GM12878 (cell line): ENCODE data around the gene ELOVL4. TPM values are rescaled to one million over a fixed set of nuclear protein-coding genes. Genes with fewer than 3 reads are reported as not detected.

ENCODE experiments used
- ATAC-seq: fragments of 200-7000 bp; cut with Tn5 transposase; 3 replicates; pipeline ENCODE4 v1.9.1; 2020; ENCODE audit warnings: mild to moderate bottlenecking, moderate library complexity
- BruUV-seq: library from RNA; stranded (reverse); fragments of 400-500 nt; replicated peaks from 2 replicates; lab custom pipeline; 2021; lab: Mats Ljungman, UMichigan
- CTCF ChIA-PET: fragments of 300-600 bp; sonication (Branson Sonifier 250); formaldehyde crosslinking; extraction: SDS; loops from one replicate; lab custom pipeline; 2021; ENCODE audit warnings: inconsistent platforms; lab: Yijun Ruan, JAX
- POLR2A ChIA-PET: fragments of 350-600 bp; formaldehyde crosslinking; extraction: SDS; loops from one replicate; lab custom pipeline; 2021; ENCODE audit warnings: inconsistent platforms; lab: Charles Lee
- RAD21 ChIA-PET: fragments of 300-600 bp; sonication (Branson Sonifier 250); formaldehyde crosslinking; loops from one replicate; lab custom pipeline; 2023; ENCODE audit warnings: antibody characterized with exemption; ENCODE audit not compliant: unreplicated experiment; lab: Charles Lee
- SMC1A ChIA-PET: fragments of 300-600 bp; sonication (Branson Sonifier 250); formaldehyde crosslinking; loops from one replicate; lab custom pipeline; 2023; ENCODE audit not compliant: unreplicated experiment, uncharacterized antibody; lab: Charles Lee
- DNase-seq: peaks from one replicate; pipeline ENCODE4 v3.0.0-alpha.2; 2011; ENCODE audit warnings: low read depth, low spot score
- FAIRE-seq: peaks from 3 replicates; lab custom pipeline; 2011; peaks lifted over from hg19 to GRCh38; lab: Jason Lieb, UNC
- H2AFZ ChIP-seq: 2 replicates; pipeline ENCODE4 v1.6.0; 2011; ENCODE audit warnings: low read depth, low read length, control low read depth; ENCODE audit not compliant: control insufficient read depth
- H3K27ac ChIP-seq: 2 replicates; pipeline ENCODE4 v1.5.1; 2011; ENCODE audit warnings: control low read depth; ENCODE audit not compliant: control insufficient read depth, insufficient read depth
- H3K27me3 ChIP-seq, 2 experiments: replicated peaks in 1 of 2; 2 replicates each; pipeline versions ENCODE4 v1.6.0 to v1.6.1; 2011; ENCODE audit warnings: low read length in 1 of 2; ENCODE audit not compliant: control insufficient read depth in 2 of 2, insufficient read depth in 2 of 2
- H3K36me3 ChIP-seq, 2 experiments: 2 replicates each; pipeline ENCODE4 v1.5.1; 2011; ENCODE audit warnings: low read length in 1 of 2; ENCODE audit not compliant: control insufficient read depth in 2 of 2, insufficient read depth in 2 of 2
- H3K4me1 ChIP-seq: 2 replicates; pipeline ENCODE4 v1.6.1; 2011; ENCODE audit warnings: mild to moderate bottlenecking, low read length, moderate library complexity, mixed read lengths; ENCODE audit not compliant: control insufficient read depth, insufficient read depth
- H3K4me2 ChIP-seq: 2 replicates; pipeline ENCODE4 v1.6.0; 2011; ENCODE audit warnings: control low read depth; ENCODE audit not compliant: control insufficient read depth, insufficient read depth
- H3K4me3 ChIP-seq: fragments of 200-600 bp; sonication (generic); 2 replicates; pipeline ENCODE4 v1.5.1; 2016
- H3K79me2 ChIP-seq: 2 replicates; pipeline ENCODE4 v1.6.0; 2011; ENCODE audit warnings: low read length; ENCODE audit not compliant: control insufficient read depth, insufficient read depth
- H3K9ac ChIP-seq: 2 replicates; pipeline ENCODE4 v1.8.0; 2011; ENCODE audit warnings: low read length, control low read depth, mixed read lengths; ENCODE audit not compliant: control insufficient read depth, insufficient read depth
- H3K9me3 ChIP-seq: replicated peaks from 3 replicates; pipeline ENCODE4 v1.5.1; 2011; ENCODE audit warnings: mild to moderate bottlenecking, low read length; ENCODE audit not compliant: control insufficient read depth, insufficient read depth
- H4K20me1 ChIP-seq: 2 replicates; pipeline ENCODE4 v1.6.0; 2011; ENCODE audit not compliant: control insufficient read depth, insufficient read depth
- CREM ChIP-seq: IDR thresholded peaks from 2 replicates; pipeline ENCODE4 v1.6.1; 2014; ENCODE audit warnings: antibody characterized with exemption, low read depth
- CTCF ChIP-seq, 3 experiments: IDR thresholded peaks in 2 of 3; conservative IDR thresholded peaks in 1 of 3; 2 replicates each; pipeline ENCODE4 v1.5.1; 2011; ENCODE audit warnings: low read depth in 3 of 3, low read length in 3 of 3, mild to moderate bottlenecking in 3 of 3, control low read depth in 2 of 3, moderate library complexity in 2 of 3, inconsistent platforms in 1 of 3, mixed read lengths in 1 of 3; ENCODE audit not compliant: control insufficient read depth in 2 of 3, insufficient read depth in 1 of 3; ENCODE audit errors: extremely low read depth in 1 of 3
- KDM1A ChIP-seq: fragments of 200-600 bp; sonication (generic); IDR thresholded peaks from 2 replicates; pipeline ENCODE4 v1.6.1; 2016; ENCODE audit warnings: borderline replicate concordance
- POU2F2 ChIP-seq: IDR thresholded peaks from 3 replicates; pipeline ENCODE4 v1.6.1; 2011; ENCODE audit warnings: low read depth, mild to moderate bottlenecking, low read length, borderline replicate concordance
- RAD21 ChIP-seq: IDR thresholded peaks from 2 replicates; pipeline ENCODE4 v1.6.1; 2011; ENCODE audit warnings: mild to moderate bottlenecking, low read depth, low read length, moderate library complexity; ENCODE audit not compliant: insufficient read depth
- SMC3 ChIP-seq: IDR thresholded peaks from 2 replicates; pipeline ENCODE4 v1.6.1; 2011; ENCODE audit warnings: low read length, improper control_type of control experiment, borderline replicate concordance
- WRNIP1 ChIP-seq: IDR thresholded peaks from 2 replicates; pipeline ENCODE4 v1.6.1; 2011; ENCODE audit warnings: low read depth, low read length, improper control_type of control experiment, borderline replicate concordance
- YY1 ChIP-seq: IDR thresholded peaks from 2 replicates; pipeline ENCODE4 v1.6.1; 2011; ENCODE audit warnings: low read depth, mild to moderate bottlenecking, low read length
- WGBS: methylation state at CpG from one replicate; pipeline ENCODE4 v1.1.6; 2016; ENCODE audit warnings: low lambda C conversion rate; ENCODE audit not compliant: insufficient replicate concordance, insufficient coverage; ENCODE audit errors: missing lambda C conversion rate; 5-methylcytosine and 5-hydroxymethylcytosine counted together
- in situ Hi-C: fragments of 300-500 bp; cut with MboI; formaldehyde crosslinking; loops from 9 replicates; pipeline ENCODE4 v1.14.3; 2018; ENCODE audit warnings: mixed read lengths
- intact Hi-C: fragments of 100-400 bp; cut with micrococcal nuclease; formaldehyde crosslinking; loops from one replicate; pipeline ENCODE4 v1.14.2; 2022; ENCODE audit not compliant: unreplicated experiment
- polyA plus RNA-seq, 11 experiments: library from polyadenylated mRNA; depleted of rRNA in 4 of 11; unstranded in 6 of 11; stranded (reverse) in 5 of 11; fragments of >200 nt; fragmentation: Nextera tagmentation in 4 of 11; fragmentation: Illumina TruSeq in 1 of 11; extraction: Ambion mirVana in 4 of 11; extraction: Trizol in 1 of 11; gene quantifications; 1 replicate in 1 of 11; 2 replicates in 10 of 11; pipeline versions ENCODE4 v1.2.1 to v1.2.3, GENCODE V29; 2011 to 2016; ENCODE audit warnings: inconsistent platforms in 2 of 11, missing spikeins in 2 of 11, low read depth in 1 of 11
- total RNA-seq, 4 experiments: library from RNA; depleted of rRNA in 3 of 4; stranded (reverse); fragments of >200 nt in 3 of 4; fragmentation: Illumina TruSeq in 1 of 4; extraction: Trizol in 1 of 4; gene quantifications; 2 replicates each; pipeline versions ENCODE4 v1.2.1 to v1.2.3, GENCODE V29; 2013 to 2021

Gene ELOVL4
- total and polyA plus RNA-seq, 10 of the 15 experiments (the other 5 are each of a cell fraction or from before 2014, with no cell fraction given), result 0.03 to 0.15 (median 0.08) TPM; not detected in 7

- no peaks in the 10 kb centered on the region for H4K20me1 ChIP-seq
- RAD21 ChIA-PET, result no interaction called here
- DNase-seq (no peak), ATAC-seq (no peak), FAIRE-seq (no peak)
- no peaks in the 10 kb centered on the region for H3K79me2 ChIP-seq
- TF ChIP-seq WRNIP1 (no peak), KDM1A (no peak)
- POLR2A ChIA-PET, result no interaction called here
- H3K4me2 ChIP-seq, result no peak overlapping the region
- BruUV-seq, result no TSS peak
- H3K27me3 ChIP-seq, result no peaks in the 10 kb centered on the region
- H3K9me3 ChIP-seq, result no peaks in the 10 kb centered on the region
- no peaks in the 10 kb centered on the region for H3K4me1 ChIP-seq
- H3K9ac ChIP-seq, result no peak overlapping the region
- CTCF ChIA-PET, result interaction anchor here (0.9 to 1.4 kb wide), 2 partner anchors 8 to 12 kb away, joined by 3 read pairs; no protein-coding TSS in a partner anchor
- intact Hi-C loops, result no loop called here
- in situ Hi-C loops, result no loop called here
- SMC1A ChIA-PET, result interaction anchor here (1.5 kb wide), 1 partner anchor 138 kb away, joined by 3 read pairs; no protein-coding TSS in a partner anchor
- no peak overlapping the region for H3K4me3 ChIP-seq
- no peak overlapping the region for H2AFZ ChIP-seq
- H3K27ac ChIP-seq, result no peak overlapping the region
- H3K36me3 ChIP-seq, result no peaks in the 10 kb centered on the region
Measured at GRCh38 chr6:79954849-79955248, 7.5 kb upstream of the ELOVL4 start.

- peak; percentile 91 for FAIRE-seq
- peak; percentile 7 for DNase-seq
- SMC1A ChIA-PET, result interaction anchor here (0.6 to 2.5 kb wide), 17 partner anchors 10 to 1804 kb away, joined by 3 to 58 read pairs (median 4); no protein-coding TSS in a partner anchor
- intact Hi-C loops, result loop anchor here (1.0 kb wide), 1 partner anchor 145 kb away; no protein-coding TSS in a partner anchor
- POLR2A ChIA-PET, result no interaction called here
- Histone ChIP-seq H2AFZ (peak overlapping the region; percentile 54), H3K9me3 (no peaks in the 10 kb centered on the region), H3K4me1 (0 out of 2 replicates have a peak, but pooled peaks cover 3% of the 10 kb centered on the region), H3K79me2 (no peaks in the 10 kb centered on the region), H3K36me3 (no peaks in the 10 kb centered on the region), H3K4me2 (0 out of 2 replicates have a peak overlapping the region, but pooled peaks have one; percentile 35), H3K27ac (no peak overlapping the region), H3K9ac (no peak overlapping the region), H3K27me3 (peaks cover 2 to 17% of the 10 kb centered on the region in 2 experiments), H3K4me3 (no peak overlapping the region), H4K20me1 (no peaks in the 10 kb centered on the region)
- RAD21 ChIA-PET, result interaction anchor here (1.1 to 2.5 kb wide), 7 partner anchors 54 to 157 kb away, joined by 3 to 34 read pairs (median 5); partner anchors contain the start of gene TTK
- CTCF ChIA-PET, result interaction anchor here (0.7 to 4.3 kb wide), 33 partner anchors 9 to 630 kb away, joined by 3 to 125 read pairs (median 5); partner anchors contain the start of gene TTK
- peak; percentile 67 for TF ChIP-seq YY1
- no peak for TF ChIP-seq POU2F2
- TF ChIP-seq RAD21, result peak; percentile 82
- no peak for TF ChIP-seq CREM
- TF ChIP-seq CTCF (IDR thresholded peaks at IDR 0.05 in 2 of 3, conservative IDR thresholded peaks at IDR 0.05 in 1 of 3; ENCODE audit: control insufficient read depth in 2 of 3, extremely low read depth in 1 of 3, insufficient read depth in 1 of 3, low read depth in 3 of 3, low read length in 3 of 3), result peak; percentile 65 to 71 (median 68)
- peak; percentile 71; the same call in 1 of the 2 replicates for TF ChIP-seq SMC3
- 3% methylated on average over 6 of the region's 6 CpGs for WGBS
- in situ Hi-C loops, result loop anchor here (25.0 kb wide), 1 partner anchor 138 kb away; no protein-coding TSS in a partner anchor
- peak; percentile 89 for ATAC-seq
- no TSS peak for BruUV-seq
Measured at GRCh38 chr6:79949233-79949632, 1.9 kb upstream of the ELOVL4 start.
